CD4-positive, alpha-beta T cell treated with Interleukin-17A for 4 hours (primary cell): Measurements from ENCODE around the gene RFLNA.

Experiments
- DNase-seq: peaks from one replicate; pipeline ENCODE4 v3.0.0-alpha.2; 2020; ENCODE audit warnings: mixed read lengths

RFLNA gene

GRCh38 chr12:124304314-124304790 lies 9.5 kb downstream of the RFLNA start:
- no peak for DNase-seq

GRCh38 chr12:124305136-124305535 lies 10.2 kb downstream of the RFLNA start:
- DNase-seq, result no peak

- no peak for DNase-seq
Measured at GRCh38 chr12:124305776-124306685, 11.1 kb downstream of the RFLNA start.

- DNase-seq, result no peak
Measured at GRCh38 chr12:124306686-124307555, 12.0 kb downstream of the RFLNA start.

GRCh38 chr12:124307556-124307825 lies 12.6 kb downstream of the RFLNA start:
- no peak for DNase-seq

GRCh38 chr12:124308741-124309140 lies 13.8 kb downstream of the RFLNA start:
- no peak for DNase-seq

- no peak for DNase-seq
Measured at GRCh38 chr12:124309231-124309630, 14.3 kb downstream of the RFLNA start.

- no peak for DNase-seq
Measured at GRCh38 chr12:124309744-124310143, 14.9 kb downstream of the RFLNA start.

- no peak for DNase-seq
Measured at GRCh38 chr12:124310178-124310577, 15.3 kb downstream of the RFLNA start.

- no peak for DNase-seq
Measured at GRCh38 chr12:124310785-124311184, 15.9 kb downstream of the RFLNA start.

- DNase-seq, result no peak
Measured at GRCh38 chr12:124311292-124312109, 16.6 kb downstream of the RFLNA start.

GRCh38 chr12:124312601-124313000 lies 17.7 kb downstream of the RFLNA start:
- no peak for DNase-seq

GRCh38 chr12:124314207-124314606 lies 19.3 kb downstream of the RFLNA start:
- DNase-seq, result no peak

- no peak for DNase-seq
Measured at GRCh38 chr12:124314766-124315165, 19.9 kb downstream of the RFLNA start.

GRCh38 chr12:124315372-124316044 lies 20.6 kb downstream of the RFLNA start:
- DNase-seq, result no peak

- no peak for DNase-seq
Measured at GRCh38 chr12:124316257-124316900, 21.5 kb downstream of the RFLNA start.

GRCh38 chr12:124317400-124317799 lies 22.5 kb downstream of the RFLNA start:
- DNase-seq, result no peak

- DNase-seq, result no peak
Measured at GRCh38 chr12:124318278-124319020, 23.6 kb downstream of the RFLNA start.

- no peak for DNase-seq
Measured at GRCh38 chr12:124319368-124320050, 24.6 kb downstream of the RFLNA start.

GRCh38 chr12:124321040-124321481 lies 26.2 kb downstream of the RFLNA start:
- DNase-seq, result peak; percentile 59
